Measurements from ENCODE around the gene TRIM47.

Gene TRIM47

GRCh38 chr17:75845058-75845711, 33.2 kb downstream of the TRIM47 start:
- DNase-seq (ENCODE audit: low read depth) = no peak

GRCh38 chr17:75844530-75845057, 33.8 kb downstream of the TRIM47 start:
- no peak for DNase-seq (ENCODE audit: low read depth)

- no peak for DNase-seq (ENCODE audit: low read depth)
Observed at GRCh38 chr17:75843577-75844529, 34.5 kb downstream of the TRIM47 start, which contains the start of gene UNC13D. Gene UNC13D (minus strand): TSS chr17:75844404. CDS start chr17:75844337, 67 bp downstream.

GRCh38 chr17:75842963-75843576, 35.3 kb downstream of the TRIM47 start:
- no peak for DNase-seq (ENCODE audit: low read depth)

GRCh38 chr17:75842411-75842810, 36.0 kb downstream of the TRIM47 start:
- no peak for DNase-seq (ENCODE audit: low read depth)

- no peak for DNase-seq (ENCODE audit: low read depth)
Observed at GRCh38 chr17:75840799-75841164, 37.6 kb downstream of the TRIM47 start.

GRCh38 chr17:75839942-75840798, 38.2 kb downstream of the TRIM47 start:
- no peak for DNase-seq (ENCODE audit: low read depth)

- DNase-seq (ENCODE audit: low read depth) = no peak
Observed at GRCh38 chr17:75838410-75838809, 40.0 kb downstream of the TRIM47 start.

GRCh38 chr17:75837899-75838298, 40.5 kb downstream of the TRIM47 start:
- no peak for DNase-seq (ENCODE audit: low read depth)

GRCh38 chr17:75836605-75837004, 41.8 kb downstream of the TRIM47 start:
- no peak for DNase-seq (ENCODE audit: low read depth)

GRCh38 chr17:75835654-75835987, 42.8 kb downstream of the TRIM47 start:
- no peak for DNase-seq (ENCODE audit: low read depth)

GRCh38 chr17:75834928-75835653, 43.3 kb downstream of the TRIM47 start:
- no peak for DNase-seq (ENCODE audit: low read depth)

- no peak for DNase-seq (ENCODE audit: low read depth)
Observed at GRCh38 chr17:75834279-75834920, 44.0 kb downstream of the TRIM47 start.

GRCh38 chr17:75832652-75833400, 45.6 kb downstream of the TRIM47 start:
- DNase-seq (ENCODE audit: low read depth) = no peak

- no peak for DNase-seq (ENCODE audit: low read depth)
Observed at GRCh38 chr17:75832164-75832651, 46.2 kb downstream of the TRIM47 start.

- DNase-seq (ENCODE audit: low read depth) = no peak
Observed at GRCh38 chr17:75831032-75831571, 47.3 kb downstream of the TRIM47 start.

GRCh38 chr17:75830164-75831031, 48.0 kb downstream of the TRIM47 start:
- no peak for DNase-seq (ENCODE audit: low read depth)

- no peak for DNase-seq (ENCODE audit: low read depth)
Observed at GRCh38 chr17:75829747-75830146, 48.6 kb downstream of the TRIM47 start.

Data from stimulated activated CD8-positive, alpha-beta memory T cell treated with anti-CD3 and anti-CD28 coated beads, Interleukin-15, amount 100 ng/mL, for 24 hours (primary cell).